Measurements from ENCODE around the gene FBLN1. TPM values are rescaled to one million over a fixed set of nuclear protein-coding genes. Genes with fewer than 3 reads are reported as not detected.
"Not testable (repeated sequence)": the region's sequence is repeated elsewhere in the genome, so short reads cannot be mapped to it uniquely, and the experiment has no call there.

The FBLN1 gene
- polyA plus RNA-seq, 3 donors = 0.03 to 0.17 TPM; not detected in 1

DNA sequence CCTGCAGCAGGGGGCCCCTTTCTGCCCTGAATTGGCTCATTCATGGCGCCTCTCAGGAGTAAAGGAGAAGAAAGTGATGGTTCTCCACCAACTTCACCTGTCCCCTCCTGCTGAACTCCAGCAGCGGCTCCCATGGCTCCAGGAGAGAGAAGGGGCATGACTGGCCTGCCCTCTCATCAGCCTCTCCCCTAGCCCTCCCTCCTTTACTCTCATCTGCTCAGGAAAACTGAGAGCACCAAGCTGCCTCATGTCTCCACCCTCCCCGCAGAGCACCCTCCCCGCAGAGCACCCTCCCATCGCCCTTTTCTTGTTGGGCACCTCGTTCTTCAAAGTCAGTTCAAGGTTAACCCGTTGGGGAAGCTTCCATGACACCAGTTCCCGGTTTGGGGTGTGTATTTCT is 86.9 kb downstream of the FBLN1 start:
- DNase-seq = no peak
- H3K27me3 ChIP-seq (ENCODE audit: control insufficient read depth in 2 of 2, insufficient read depth in 2 of 2, low read length in 2 of 2) = no peaks in the 10 kb centered on the region
- no peak overlapping the region for H3K9ac ChIP-seq (ENCODE audit: insufficient read depth, low read length, poor library complexity, severe bottlenecking)
- no peak overlapping the region for H3K4me2 ChIP-seq (replicated peaks; ENCODE audit: extremely low read depth, low read length, poor library complexity, severe bottlenecking)
- Mint-ChIP-seq H3K36me3 (no peaks in the 10 kb centered on the region), H3K27me3 (ENCODE audit: low read depth in 3 of 3) (peaks cover 1 to 8% (median 3%) of the 10 kb centered on the region in 3 donors), H3K4me3 (no peak overlapping the region), H3K27ac (no peak overlapping the region), H3K4me1 (peaks cover 23% of the 10 kb centered on the region), H3K9me3 (peaks cover 7 to 18% (median 13%) of the 10 kb centered on the region in 7 donors)
- 93% methylated on average over 6 of the region's 8 CpGs for WGBS (ENCODE audit: insufficient coverage)
- peaks cover 0 to 8% of the 10 kb centered on the region in 2 donors for H3K9me3 ChIP-seq (replicated peaks in 1 of 2; ENCODE audit: control insufficient read depth in 1 of 2, insufficient read depth in 1 of 2, low read length in 2 of 2)
- intact Hi-C loops (cut with micrococcal nuclease) = loop anchor here in 1 of 2 donors (10.0 kb wide), 1 partner anchor 525 kb away; no protein-coding TSS in a partner anchor
- H3K4me1 ChIP-seq (ENCODE audit: control insufficient read depth in 1 of 2, insufficient read depth in 2 of 2, low read length in 2 of 2) = peaks cover 6 to 9% of the 10 kb centered on the region in 2 donors
- H2AFZ ChIP-seq (ENCODE audit: insufficient read depth, low read depth, low read length, poor library complexity, severe bottlenecking) = no peak overlapping the region
- H3K4me3 ChIP-seq (replicated peaks in 1 of 3; ENCODE audit: low read depth in 2 of 3, low read length in 3 of 3) = no peak overlapping the region
- no peak overlapping the region for H3K27ac ChIP-seq (ENCODE audit: low read depth in 1 of 2, low read length in 2 of 2)
- no peaks in the 10 kb centered on the region for H3K36me3 ChIP-seq (replicated peaks in 1 of 2; ENCODE audit: control insufficient read depth in 1 of 2, insufficient read depth in 2 of 2, low read length in 2 of 2)
- no peaks in the 10 kb centered on the region for H4K20me1 ChIP-seq (ENCODE audit: insufficient read depth, low read length)
- H3K79me2 ChIP-seq (ENCODE audit: insufficient read depth, low read length) = no peaks in the 10 kb centered on the region
- TF ChIP-seq, protein P1, sequence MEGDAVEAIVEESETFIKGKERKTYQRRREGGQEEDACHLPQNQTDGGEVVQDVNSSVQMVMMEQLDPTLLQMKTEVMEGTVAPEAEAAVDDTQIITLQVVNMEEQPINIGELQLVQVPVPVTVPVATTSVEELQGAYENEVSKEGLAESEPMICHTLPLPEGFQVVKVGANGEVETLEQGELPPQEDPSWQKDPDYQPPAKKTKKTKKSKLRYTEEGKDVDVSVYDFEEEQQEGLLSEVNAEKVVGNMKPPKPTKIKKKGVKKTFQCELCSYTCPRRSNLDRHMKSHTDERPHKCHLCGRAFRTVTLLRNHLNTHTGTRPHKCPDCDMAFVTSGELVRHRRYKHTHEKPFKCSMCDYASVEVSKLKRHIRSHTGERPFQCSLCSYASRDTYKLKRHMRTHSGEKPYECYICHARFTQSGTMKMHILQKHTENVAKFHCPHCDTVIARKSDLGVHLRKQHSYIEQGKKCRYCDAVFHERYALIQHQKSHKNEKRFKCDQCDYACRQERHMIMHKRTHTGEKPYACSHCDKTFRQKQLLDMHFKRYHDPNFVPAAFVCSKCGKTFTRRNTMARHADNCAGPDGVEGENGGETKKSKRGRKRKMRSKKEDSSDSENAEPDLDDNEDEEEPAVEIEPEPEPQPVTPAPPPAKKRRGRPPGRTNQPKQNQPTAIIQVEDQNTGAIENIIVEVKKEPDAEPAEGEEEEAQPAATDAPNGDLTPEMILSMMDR (IDR thresholded peaks at IDR 0.05) = no peak

DNA sequence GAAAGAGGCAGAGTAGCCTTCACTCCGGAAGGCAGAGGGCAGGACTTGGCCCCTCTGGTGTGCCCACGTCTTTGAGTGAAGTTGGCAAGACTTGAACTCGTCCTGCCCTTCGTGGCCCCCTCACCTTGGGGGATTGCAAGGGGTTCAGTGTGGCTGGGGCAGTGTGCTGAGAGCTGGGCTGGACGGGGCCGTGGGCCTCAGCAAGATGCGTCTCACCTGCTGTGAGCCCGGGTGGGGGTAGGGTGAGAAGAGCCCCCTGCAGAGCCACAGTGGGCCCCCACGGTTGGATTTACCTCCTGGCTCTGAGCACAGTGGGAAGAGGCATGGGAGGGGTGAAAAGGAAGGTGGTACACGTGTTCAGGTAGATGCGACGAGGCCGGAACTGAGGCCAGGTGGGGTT is 87.6 kb downstream of the FBLN1 start:
- H3K27ac Mint-ChIP-seq = peak overlapping the region in 1 of 7 donors; percentile 49
- TF ChIP-seq, protein P1 (IDR thresholded peaks at IDR 0.05) = no peak
- no peak for DNase-seq
- 92% methylated on average over 11 of the region's 13 CpGs for WGBS (ENCODE audit: insufficient coverage)
- H3K27me3 Mint-ChIP-seq (ENCODE audit: low read depth in 3 of 3) = peaks cover 3 to 8% (median 3%) of the 10 kb centered on the region in 3 donors
- no peak overlapping the region for H3K4me3 Mint-ChIP-seq
- H3K4me3 ChIP-seq (replicated peaks in 1 of 3; ENCODE audit: low read depth in 2 of 3, low read length in 3 of 3) = no peak overlapping the region
- peaks cover 0 to 3% of the 10 kb centered on the region in 2 donors for H3K4me1 ChIP-seq (ENCODE audit: control insufficient read depth in 1 of 2, insufficient read depth in 2 of 2, low read length in 2 of 2)
- no peaks in the 10 kb centered on the region for H3K36me3 ChIP-seq (replicated peaks in 1 of 2; ENCODE audit: control insufficient read depth in 1 of 2, insufficient read depth in 2 of 2, low read length in 2 of 2)
- no peaks in the 10 kb centered on the region for H3K27me3 ChIP-seq (ENCODE audit: control insufficient read depth in 2 of 2, insufficient read depth in 2 of 2, low read length in 2 of 2)
- H4K20me1 ChIP-seq (ENCODE audit: insufficient read depth, low read length) = no peaks in the 10 kb centered on the region
- H2AFZ ChIP-seq (ENCODE audit: insufficient read depth, low read depth, low read length, poor library complexity, severe bottlenecking) = no peak overlapping the region
- H3K9me3 ChIP-seq (replicated peaks in 1 of 2; ENCODE audit: control insufficient read depth in 1 of 2, insufficient read depth in 1 of 2, low read length in 2 of 2) = peaks cover 0 to 8% of the 10 kb centered on the region in 2 donors
- H3K4me2 ChIP-seq (replicated peaks; ENCODE audit: extremely low read depth, low read length, poor library complexity, severe bottlenecking) = no peak overlapping the region
- H3K27ac ChIP-seq (ENCODE audit: low read depth in 1 of 2, low read length in 2 of 2) = no peak overlapping the region
- no peaks in the 10 kb centered on the region for H3K36me3 Mint-ChIP-seq
- H3K9me3 Mint-ChIP-seq = peaks cover 7 to 18% (median 13%) of the 10 kb centered on the region in 7 donors
- no peaks in the 10 kb centered on the region for H3K79me2 ChIP-seq (ENCODE audit: insufficient read depth, low read length)
- H3K9ac ChIP-seq (ENCODE audit: insufficient read depth, low read length, poor library complexity, severe bottlenecking) = no peak overlapping the region
- intact Hi-C loops (cut with micrococcal nuclease) = no loop called here
- peaks cover 15% of the 10 kb centered on the region for H3K4me1 Mint-ChIP-seq

DNA sequence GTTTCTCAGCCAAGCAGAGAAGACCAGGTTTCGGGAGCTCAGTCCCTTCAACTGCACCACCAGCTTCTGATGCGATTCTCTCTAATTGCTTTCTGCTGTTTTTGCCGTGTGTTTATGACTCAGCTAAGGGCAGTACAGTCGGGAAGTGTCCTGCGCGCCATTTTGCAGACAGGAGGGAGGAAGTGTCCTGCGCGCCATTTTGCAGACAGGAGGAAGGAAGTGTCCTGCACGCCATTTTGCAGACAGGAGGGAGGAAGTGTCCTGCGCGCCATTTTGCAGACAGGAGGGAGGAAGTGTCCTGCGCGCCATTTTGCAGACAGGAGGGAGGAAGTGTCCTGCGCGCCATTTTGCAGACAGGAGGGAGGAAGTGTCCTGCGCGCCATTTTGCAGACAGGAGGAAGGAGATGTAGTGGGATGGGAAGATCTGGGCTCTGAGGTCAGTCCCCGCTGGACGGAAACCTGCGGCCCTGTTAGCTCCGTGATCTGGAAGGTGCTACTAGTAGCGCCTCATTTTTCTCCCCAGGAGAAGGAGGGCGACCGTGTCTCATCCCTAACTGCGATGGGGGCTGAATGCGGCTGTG is 89.0 kb downstream of the FBLN1 start:
- H3K4me2 ChIP-seq (replicated peaks; ENCODE audit: extremely low read depth, low read length, poor library complexity, severe bottlenecking); H3K9ac ChIP-seq (ENCODE audit: insufficient read depth, low read length, poor library complexity, severe bottlenecking); H3K4me3 Mint-ChIP-seq; H3K36me3 Mint-ChIP-seq; H3K4me1 ChIP-seq (ENCODE audit: control insufficient read depth in 1 of 2, insufficient read depth in 2 of 2, low read length in 2 of 2); H3K9me3 ChIP-seq (replicated peaks in 1 of 2; ENCODE audit: control insufficient read depth in 1 of 2, insufficient read depth in 1 of 2, low read length in 2 of 2); intact Hi-C loops (cut with micrococcal nuclease); H4K20me1 ChIP-seq (ENCODE audit: insufficient read depth, low read length); H3K27me3 ChIP-seq (ENCODE audit: control insufficient read depth in 2 of 2, insufficient read depth in 2 of 2, low read length in 2 of 2); H3K4me3 ChIP-seq (replicated peaks in 1 of 3; ENCODE audit: low read depth in 2 of 3, low read length in 3 of 3); H3K27ac ChIP-seq (ENCODE audit: low read depth in 1 of 2, low read length in 2 of 2); H3K79me2 ChIP-seq (ENCODE audit: insufficient read depth, low read length); H3K36me3 ChIP-seq (replicated peaks in 1 of 2; ENCODE audit: control insufficient read depth in 1 of 2, insufficient read depth in 2 of 2, low read length in 2 of 2); H3K27me3 Mint-ChIP-seq (ENCODE audit: low read depth in 3 of 3): not testable (repeated sequence)
- 97% methylated on average over 8 of the region's 26 CpGs for WGBS (ENCODE audit: insufficient coverage)
- DNase-seq = peak in 2 of 3 donors; percentile 30 to 79
- H3K9me3 Mint-ChIP-seq = peaks cover 7 to 20% (median 13%) of the 10 kb centered on the region in 7 donors
- peak overlapping the region in 2 of 7 donors; percentile 49 to 77 for H3K27ac Mint-ChIP-seq
- peaks cover 15% of the 10 kb centered on the region for H3K4me1 Mint-ChIP-seq
- peak overlapping the region; percentile 40 for H2AFZ ChIP-seq (ENCODE audit: insufficient read depth, low read depth, low read length, poor library complexity, severe bottlenecking)

All from CD14-positive monocyte (primary cell).